SH-SY5Y (cell line): ENCODE measurements around the gene ZNF497.

Experiments used
- GATA2 ChIP-seq: IDR thresholded peaks from 2 replicates; pipeline ENCODE4 v1.6.1; 2011; ENCODE audit warnings: mild to moderate bottlenecking, low read depth, low read length
- GATA3 ChIP-seq: IDR thresholded peaks from 2 replicates; pipeline ENCODE4 v1.6.1; 2011; ENCODE audit warnings: low read depth, mild to moderate bottlenecking, low read length, moderate library complexity

The ZNF497 gene

DNA sequence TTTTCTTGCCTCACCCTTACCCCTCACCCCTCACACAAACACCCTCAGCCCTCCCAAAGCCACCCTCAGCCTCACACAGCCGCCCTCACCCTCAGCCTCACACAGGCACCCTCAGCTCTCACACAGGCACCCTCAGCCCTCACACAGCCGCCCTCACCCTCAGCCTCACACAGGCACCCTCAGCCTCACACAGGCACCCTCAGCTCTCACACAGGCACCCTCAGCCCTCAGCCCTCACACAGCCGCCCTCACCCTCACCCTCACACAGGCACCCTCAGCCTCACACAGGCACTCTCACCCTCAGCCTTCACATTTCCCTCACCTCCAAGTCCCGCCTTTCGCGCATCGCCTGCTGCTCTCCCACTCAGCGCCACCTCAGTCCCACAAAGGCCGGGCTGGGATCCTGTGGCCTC lies 36.0 kb downstream of the ZNF497 start:
- TF ChIP-seq GATA3 = no peak
- no peak for TF ChIP-seq GATA2

DNA sequence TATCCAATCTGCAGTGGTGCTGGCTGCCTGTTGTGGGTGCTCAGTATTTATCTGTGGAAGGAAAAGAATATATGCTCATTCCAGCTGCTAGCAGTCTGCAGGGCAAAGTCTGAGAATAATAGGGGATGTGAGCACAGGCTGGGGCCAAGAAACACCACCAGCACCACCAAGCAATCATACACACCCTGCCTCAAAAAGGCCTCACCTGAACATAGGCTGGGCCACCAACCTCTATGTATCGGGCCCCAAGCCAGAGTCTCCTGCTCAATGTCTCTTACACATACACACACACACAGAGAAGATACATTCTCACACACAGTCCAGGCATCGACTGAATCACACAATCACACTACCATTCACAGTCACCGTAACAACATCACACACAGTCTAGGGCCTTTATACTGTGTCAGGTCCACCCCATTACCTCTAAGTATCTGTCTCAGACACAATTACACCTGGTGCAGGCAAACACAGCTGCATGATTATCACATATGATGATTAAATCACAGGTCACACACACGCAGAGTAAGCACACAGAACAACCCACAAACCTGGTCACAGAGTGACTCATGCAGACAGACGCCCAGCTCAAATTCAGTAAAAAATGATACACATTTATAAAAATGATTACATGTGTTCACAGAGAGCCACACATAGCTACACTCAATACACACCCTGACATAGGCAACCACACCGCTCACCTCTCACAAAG lies 37.1 kb downstream of the ZNF497 start:
- TF ChIP-seq GATA3 (no peak), GATA2 (no peak)

DNA sequence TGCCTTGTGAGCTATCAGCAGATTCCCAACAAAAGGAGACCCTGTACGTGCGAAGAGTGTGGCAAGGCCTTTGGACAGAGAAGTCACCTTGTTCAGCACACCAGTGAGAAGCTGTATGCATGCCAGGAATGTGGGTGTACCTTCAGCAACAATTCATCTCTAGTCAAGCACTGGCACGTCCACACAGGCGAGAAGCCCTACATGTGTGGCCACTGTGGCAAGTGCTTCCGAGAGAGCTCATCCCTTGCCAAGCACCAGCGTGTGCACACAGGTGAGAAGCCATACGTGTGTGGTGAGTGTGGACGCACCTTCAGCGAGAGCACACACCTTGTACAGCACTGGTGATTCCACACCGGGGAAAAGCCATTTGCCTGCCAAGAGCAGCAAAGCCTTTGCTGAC lies 43.3 kb downstream of the ZNF497 start:
- TF ChIP-seq GATA3 (no peak), GATA2 (no peak)

- TF ChIP-seq GATA3 (no peak), GATA2 (no peak)
Observed at GRCh38 chr19:58318297-58318696, 44.3 kb downstream of the ZNF497 start.

DNA sequence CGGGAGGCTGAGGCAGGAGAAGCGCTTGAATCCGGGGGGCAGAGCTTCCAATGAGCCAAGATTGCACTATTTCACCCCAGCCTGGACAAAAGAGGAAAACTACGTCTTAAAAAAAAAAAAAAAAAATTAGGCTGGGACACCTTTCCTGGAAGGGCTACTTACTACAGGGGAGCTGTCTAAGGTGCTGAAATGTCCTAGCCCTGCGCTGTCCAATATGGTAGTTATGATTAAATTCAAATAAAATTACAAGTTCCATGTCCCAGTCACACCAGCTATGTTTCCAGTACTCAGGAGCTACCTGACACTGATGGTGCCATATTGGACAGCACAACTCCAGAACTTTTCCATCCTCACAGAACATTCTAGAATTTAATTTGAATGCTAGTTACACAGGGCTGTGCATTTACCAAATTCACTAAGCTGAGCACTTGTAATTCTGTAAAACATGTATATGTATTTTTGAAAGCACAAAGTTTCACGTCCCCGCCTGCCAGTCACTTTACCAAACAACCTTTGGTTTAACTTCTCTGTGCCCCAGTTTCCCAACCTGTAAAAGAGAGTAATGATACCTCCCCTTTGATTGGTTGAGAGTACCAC lies 45.0 kb downstream of the ZNF497 start:
- TF ChIP-seq GATA2 = no peak
- TF ChIP-seq GATA3 = no peak

DNA sequence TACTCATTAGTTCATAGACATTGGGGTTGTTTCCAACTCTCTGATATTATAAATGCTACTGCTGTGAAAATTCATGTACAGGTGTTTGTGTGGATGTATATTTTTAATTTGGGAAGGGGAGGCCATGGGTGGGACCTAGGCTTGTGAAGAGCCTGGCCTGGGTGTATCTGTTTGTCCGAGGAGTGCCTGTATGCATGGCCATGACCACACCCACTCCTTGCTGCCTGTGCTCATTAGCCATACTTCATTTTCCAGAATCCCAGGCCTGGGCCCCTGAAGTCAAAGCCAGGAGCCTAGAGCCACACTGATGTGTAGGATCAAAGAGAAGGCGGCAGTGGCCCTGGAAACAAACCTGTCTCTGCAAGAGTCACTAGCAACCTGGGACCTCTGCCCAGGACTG lies 47.0 kb downstream of the ZNF497 start:
- no peak for TF ChIP-seq GATA2
- no peak for TF ChIP-seq GATA3

DNA sequence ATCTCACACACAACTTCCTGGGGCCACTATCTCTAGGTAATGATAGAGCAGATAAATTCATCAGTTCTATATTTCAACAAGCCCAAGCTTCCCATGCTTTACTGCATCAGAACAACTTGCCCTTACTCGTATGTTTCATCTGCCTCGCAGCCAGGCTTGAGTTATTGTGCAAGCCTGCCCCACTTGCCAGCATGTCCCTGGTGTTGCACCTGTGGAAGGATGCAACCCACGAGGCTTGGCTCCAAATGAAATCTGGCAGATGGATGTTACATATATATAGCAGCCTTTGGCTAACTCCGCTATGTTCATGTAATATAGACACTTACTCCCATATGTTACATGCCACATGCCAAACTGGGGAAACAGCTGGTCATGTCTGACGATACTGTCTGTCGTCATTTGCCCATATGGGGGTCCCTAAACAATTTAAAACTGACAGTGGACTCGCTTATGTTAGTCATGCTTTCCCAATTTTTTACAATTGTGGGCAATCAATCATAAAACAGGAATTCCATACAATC lies 51.1 kb downstream of the ZNF497 start:
- TF ChIP-seq GATA3 = no peak
- no peak for TF ChIP-seq GATA2

DNA sequence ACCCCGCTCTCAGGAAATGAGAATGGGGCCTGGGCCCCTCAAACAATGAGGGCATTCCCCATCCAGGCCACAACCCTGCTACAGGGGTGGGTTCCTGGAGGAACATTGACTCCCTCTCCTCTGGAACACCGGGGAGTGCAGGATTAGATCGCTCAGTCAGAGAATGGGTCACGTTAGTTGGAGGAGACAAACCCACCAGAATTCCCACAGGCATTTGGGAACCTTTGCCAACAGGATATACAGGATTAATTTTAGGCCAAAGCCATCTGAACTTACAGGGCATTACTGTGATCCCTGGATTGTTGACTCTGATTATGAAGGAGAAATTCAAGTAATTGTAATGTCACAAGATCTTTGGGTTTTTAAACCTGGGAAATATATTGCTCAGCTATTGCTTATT lies 54.8 kb downstream of the ZNF497 start:
- TF ChIP-seq GATA3 = no peak
- no peak for TF ChIP-seq GATA2

- TF ChIP-seq GATA2 (no peak), GATA3 (no peak)
Observed at GRCh38 chr19:58305932-58306323, 56.6 kb downstream of the ZNF497 start.

DNA sequence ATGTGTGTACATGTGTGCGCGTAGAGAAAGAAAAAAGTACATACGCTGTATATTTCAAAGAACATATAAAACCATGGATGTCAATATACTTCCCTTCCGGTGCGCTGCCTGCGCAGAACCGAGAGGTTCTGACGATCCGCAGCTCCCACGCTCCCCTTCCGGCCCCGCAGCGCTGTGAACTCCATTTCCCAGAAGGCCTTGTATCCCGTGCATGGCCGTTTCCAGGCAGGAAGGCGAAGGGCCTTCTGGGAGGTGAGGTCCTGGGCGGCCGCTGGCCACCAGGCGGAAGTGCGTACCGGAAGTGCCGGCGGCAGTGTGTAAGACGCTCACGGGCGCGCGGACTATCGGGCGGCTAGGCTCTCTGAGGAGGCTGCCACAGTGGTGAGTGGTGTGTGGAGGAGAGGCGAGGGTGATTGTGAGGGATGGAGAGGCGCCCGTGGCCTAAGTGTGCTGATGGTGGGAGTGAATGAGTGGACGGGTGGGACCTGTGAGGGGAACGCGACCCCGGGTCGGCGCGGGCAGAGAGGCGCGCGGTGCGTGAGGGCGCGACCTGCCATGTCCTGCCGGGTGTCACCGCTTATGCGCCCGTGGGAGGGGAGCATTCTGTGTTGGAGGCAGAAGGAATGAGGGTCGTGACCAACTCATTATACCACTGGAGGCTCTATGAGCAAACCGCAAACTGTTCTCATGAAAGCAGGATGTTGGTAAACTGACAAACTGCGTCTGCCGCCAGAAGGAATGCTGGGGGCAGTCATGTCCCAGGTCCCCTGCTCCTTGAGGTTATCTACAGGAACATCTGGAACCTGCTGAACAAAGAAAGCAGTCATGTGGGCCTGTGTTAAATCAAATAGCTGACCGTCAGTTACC lies 57.3 kb downstream of the ZNF497 start, which contains the start of gene ERVK3-1:
ERVK3-1 (plus strand) TSS at position 313 of the 867 bp plus-strand sequence. CDS start 6,792 bp downstream, outside the sequence.
- TF ChIP-seq GATA3 (no peak), GATA2 (no peak)

GRCh38 chr19:58304748-58305064 lies 57.8 kb downstream of the ZNF497 start:
- no peak for TF ChIP-seq GATA2
- TF ChIP-seq GATA3 = no peak
